LNCAP (cell line): Measurements from ENCODE around the gene PPP1R15B.

Experiments
- TF ChIP-seq, protein P1 (sequence below): fragments of 450-650 bp; IDR thresholded peaks from 2 replicates; pipeline ENCODE4 v1.5.1; 2017; ENCODE audit warnings: mild to moderate bottlenecking

Gene PPP1R15B

DNA sequence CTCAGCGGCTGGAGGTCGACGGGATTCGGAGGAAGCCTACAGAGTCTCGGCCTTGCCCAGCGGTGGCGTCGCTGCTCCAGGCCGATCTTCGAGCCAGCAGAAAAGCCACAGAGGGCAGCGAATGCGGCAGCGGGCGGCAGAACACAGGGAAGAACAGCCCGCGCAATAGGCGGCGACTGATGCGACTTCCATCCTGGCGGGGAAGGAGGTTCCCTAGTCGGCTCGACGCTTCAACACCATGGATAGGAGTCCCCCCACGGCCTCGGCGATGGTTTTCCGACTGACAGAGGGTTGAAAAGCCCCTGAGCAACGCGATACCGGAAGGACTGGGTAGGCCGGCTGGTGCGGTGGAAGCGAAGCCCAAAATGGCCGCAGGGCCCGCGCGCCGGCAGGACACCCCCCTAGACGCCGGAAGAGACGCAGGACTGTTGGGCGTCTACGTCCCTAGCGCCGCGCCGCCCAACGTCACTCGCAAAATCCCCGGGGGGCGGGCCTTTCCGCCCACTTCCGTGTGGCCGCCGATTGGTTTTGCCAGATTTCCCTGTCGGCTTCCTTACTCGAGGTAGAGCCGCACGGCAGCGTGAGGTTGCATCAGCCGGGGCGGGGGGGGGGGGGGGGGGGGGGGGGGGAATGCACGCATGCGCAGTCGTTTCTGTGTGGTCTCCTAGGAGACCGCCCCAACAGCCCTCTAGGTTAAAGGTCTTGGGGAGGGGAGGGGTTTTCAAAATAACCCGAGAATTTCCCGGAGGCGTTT is at the start of gene PPP1R15B:
Gene PPP1R15B, minus strand, starts transcription at position 367 of the 754 bp plus-strand sequence. CDS start 406 bp downstream, outside the sequence.
- TF ChIP-seq, protein P1, sequence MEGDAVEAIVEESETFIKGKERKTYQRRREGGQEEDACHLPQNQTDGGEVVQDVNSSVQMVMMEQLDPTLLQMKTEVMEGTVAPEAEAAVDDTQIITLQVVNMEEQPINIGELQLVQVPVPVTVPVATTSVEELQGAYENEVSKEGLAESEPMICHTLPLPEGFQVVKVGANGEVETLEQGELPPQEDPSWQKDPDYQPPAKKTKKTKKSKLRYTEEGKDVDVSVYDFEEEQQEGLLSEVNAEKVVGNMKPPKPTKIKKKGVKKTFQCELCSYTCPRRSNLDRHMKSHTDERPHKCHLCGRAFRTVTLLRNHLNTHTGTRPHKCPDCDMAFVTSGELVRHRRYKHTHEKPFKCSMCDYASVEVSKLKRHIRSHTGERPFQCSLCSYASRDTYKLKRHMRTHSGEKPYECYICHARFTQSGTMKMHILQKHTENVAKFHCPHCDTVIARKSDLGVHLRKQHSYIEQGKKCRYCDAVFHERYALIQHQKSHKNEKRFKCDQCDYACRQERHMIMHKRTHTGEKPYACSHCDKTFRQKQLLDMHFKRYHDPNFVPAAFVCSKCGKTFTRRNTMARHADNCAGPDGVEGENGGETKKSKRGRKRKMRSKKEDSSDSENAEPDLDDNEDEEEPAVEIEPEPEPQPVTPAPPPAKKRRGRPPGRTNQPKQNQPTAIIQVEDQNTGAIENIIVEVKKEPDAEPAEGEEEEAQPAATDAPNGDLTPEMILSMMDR = no peak

DNA sequence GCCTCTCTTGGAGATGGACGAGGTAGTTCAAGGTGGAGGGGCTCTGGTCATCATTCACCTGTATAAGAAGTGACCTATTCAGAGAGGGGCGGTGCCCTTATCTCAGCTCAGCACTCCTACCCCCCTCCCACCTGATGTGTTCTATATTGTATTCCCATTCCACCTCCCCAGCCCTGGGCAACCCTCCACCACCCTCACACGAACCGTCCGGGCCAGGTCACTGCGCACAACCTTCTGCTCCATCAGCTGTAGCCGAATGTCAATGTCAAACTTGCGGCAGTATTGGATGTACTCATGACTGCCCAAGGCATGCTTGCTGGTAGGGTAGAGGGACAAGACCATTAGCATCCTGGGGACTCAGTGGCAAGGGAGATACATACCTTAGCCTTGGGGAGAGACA is 48.7 kb upstream of the PPP1R15B start:
- TF ChIP-seq, protein P1 = no peak

DNA sequence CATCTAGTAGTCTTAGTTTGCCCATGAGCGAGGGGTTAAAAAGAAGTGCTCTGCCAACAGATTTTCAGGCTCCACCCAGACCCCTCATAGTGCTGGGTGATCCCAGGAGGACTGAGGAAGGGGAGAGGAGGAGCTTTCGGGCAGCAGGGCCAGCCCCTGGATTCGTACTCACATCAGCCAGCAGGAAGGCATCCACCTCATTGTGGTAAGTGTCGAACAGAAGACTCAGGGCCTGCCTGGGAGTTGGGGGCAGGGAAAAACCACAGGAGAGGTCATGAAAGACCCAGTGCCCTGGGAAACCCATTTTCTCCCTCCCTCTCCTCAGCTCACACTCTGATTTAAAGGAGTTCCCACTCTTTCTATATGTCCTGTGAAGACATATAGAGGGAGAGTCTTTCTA is 48.1 kb upstream of the PPP1R15B start:
- TF ChIP-seq, protein P1 = no peak

DNA sequence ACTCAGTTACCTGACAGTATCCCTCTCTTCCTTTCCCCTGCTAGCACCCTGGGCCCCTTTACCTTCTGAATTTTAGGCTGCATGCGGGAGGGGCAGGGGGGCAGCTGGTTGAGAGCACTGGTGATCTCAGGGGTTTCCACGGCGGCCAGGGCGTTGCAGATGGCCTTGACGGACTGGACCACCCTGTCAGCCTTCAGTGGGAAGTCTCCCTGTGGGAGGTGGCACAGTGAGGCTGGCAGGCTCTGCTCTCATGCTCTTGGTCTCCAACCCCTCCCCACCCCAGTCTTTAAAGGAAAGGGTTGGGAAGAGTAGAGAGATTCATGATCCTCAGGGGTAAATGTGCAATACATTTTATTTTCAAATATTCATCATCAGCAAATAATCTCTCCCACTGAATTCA is 46.0 kb upstream of the PPP1R15B start:
- TF ChIP-seq, protein P1 = no peak

DNA sequence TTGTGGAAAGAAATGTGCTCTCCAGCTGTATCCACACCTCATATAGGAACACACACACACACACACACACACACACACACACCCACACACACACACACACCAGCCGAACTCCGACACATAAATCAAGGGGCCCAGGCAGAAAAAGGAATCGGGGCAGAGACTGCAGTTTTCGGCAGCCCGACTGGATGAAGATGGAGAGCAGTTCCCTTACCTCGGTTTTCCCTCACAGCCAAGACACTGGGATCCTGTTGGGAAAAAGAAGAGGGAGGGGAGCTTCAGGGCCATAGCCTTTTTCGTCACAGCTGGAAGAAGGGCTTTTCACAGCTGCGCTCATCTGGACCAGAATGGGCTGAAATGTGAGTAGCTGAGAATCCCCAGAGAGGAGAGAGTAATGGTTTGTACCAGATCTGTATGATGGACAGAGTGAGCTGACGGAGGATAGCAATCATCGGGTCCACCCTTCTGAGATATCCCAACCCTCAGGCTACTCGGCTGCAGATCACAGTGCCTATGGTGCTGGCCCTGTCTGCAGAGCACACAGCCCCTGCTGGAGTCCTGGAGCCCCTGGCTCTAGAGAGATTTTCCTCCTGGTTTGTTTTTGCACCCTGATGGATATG is 45.3 kb upstream of the PPP1R15B start:
- TF ChIP-seq, protein P1 = no peak

DNA sequence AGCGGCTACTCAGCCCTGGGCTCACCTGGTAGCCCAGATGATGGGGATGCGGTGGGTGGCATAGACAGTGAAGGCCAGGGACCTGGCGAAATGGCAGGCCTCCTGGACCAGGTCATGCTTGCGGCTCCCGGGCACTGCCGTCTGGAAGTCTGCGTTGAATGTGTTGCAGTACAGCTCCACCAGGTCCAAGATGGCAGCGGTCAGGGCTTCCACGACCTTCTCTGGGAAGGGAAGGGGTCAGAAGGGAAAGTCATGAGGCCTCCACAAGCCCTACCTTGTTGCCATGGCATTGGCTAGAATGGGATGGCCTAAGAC is 44.2 kb upstream of the PPP1R15B start:
- TF ChIP-seq, protein P1 = no peak

DNA sequence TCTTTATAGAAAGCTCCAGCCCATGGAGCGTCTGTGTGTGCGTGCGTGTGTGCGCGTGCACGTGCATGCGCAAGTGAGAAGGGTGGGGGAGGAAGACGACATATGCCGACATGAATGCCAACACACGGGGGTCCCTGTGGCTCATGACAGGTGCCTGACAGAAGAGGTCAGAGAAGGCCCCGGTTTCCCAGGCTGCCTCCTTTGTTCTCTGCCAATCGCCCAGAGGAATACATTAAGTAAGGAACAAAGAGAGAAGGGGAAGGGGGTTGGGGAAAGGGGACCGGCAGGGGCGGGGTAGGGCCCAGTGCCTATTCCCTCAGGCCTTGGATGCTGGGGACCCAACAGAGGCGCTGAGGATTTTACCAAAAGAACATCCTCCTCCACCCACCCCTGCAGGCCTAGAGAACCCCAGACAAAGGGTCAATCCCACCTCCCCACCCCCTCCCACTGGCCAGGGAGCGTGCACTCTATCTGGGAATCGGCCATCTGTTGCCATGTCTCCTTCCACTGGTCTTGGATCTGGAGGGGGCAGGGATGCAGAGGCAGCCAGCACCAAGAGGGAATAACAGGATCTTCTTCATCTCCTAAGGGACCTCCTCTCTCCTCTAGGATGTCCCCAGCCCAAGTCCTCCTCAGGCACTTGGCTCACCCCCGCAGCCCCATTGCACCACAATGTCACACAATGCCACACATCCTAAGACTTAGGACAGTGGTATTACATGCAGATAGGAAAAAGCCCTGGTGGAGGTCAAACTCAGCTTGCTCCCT is 43.6 kb upstream of the PPP1R15B start:
- TF ChIP-seq, protein P1 = no peak
